Measurements from ENCODE around the gene SLC9A1.

The SLC9A1 gene

DNA sequence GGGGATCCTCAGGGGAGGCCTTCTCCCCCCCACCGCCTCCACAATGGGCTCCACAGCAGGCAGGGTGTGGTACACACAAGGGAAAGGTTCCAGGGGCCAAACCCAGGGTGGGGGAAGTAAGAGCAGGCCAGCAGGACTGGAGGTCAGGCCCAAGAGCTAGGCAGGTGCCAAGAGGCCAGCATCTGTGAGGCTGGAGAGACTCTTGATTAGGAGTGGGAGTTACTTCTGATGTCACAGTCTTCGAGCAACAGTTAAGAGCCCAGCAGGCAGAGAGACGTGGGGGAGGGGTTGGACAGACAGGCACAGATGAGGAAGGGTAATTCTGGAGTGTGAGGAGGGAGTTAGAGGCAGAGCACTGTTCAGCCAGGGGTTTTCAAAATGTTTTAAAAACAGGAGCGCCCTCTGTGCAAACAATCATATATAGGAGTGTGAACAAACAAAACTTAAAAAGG, 55.8 kb downstream of the SLC9A1 start (continued):
- TF ChIP-seq ZNF391 (tag by site-specific recombination; IDR thresholded peaks at IDR 0.05; ENCODE audit: borderline replicate concordance, low read depth) (no peak), ZNF423 (tag by site-specific recombination; IDR thresholded peaks at IDR 0.05) (no peak), OVOL3 (tag by site-specific recombination; IDR thresholded peaks at IDR 0.05) (no peak), ZNF311 (tag by site-specific recombination; IDR thresholded peaks at IDR 0.05; ENCODE audit: borderline replicate concordance) (no peak), WT1 (tag by site-specific recombination; IDR thresholded peaks at IDR 0.05) (peak; percentile 29; the same call in 1 of the 2 replicates), ZNF157 (tag by site-specific recombination; IDR thresholded peaks at IDR 0.05) (no peak), ZNF610 (tag by site-specific recombination; IDR thresholded peaks at IDR 0.05; ENCODE audit: borderline replicate concordance) (no peak), SP7 (tag by site-specific recombination; IDR thresholded peaks at IDR 0.05) (peak; percentile 45; the same call in 1 of the 2 replicates), SETDB1 (IDR thresholded peaks at IDR 0.05; ENCODE audit: insufficient read length, low read length) (no peak), MEIS1 (CRISPR knock-in tag; IDR thresholded peaks at IDR 0.05; ENCODE audit: borderline replicate concordance) (no peak), ZBTB20 (tag by site-specific recombination; IDR thresholded peaks at IDR 0.05) (0 out of 2 replicates have a peak, but pooled peaks have one; percentile 23), KLF16 (tag by site-specific recombination; IDR thresholded peaks at IDR 0.05) (no peak), ZNF629 (tag by site-specific recombination; IDR thresholded peaks at IDR 0.05) (peak; percentile 93), ZNF16 (tag by site-specific recombination; IDR thresholded peaks at IDR 0.05; ENCODE audit: low read depth) (no peak), ZNF777 (tag by site-specific recombination; IDR thresholded peaks at IDR 0.05; ENCODE audit: borderline replicate concordance) (no peak), ZNF221 (tag by site-specific recombination; IDR thresholded peaks at IDR 0.05; ENCODE audit: borderline replicate concordance) (no peak), ZIC2 (tag by site-specific recombination; IDR thresholded peaks at IDR 0.05) (peak; percentile 86), MZF1 (tag by site-specific recombination; IDR thresholded peaks at IDR 0.05; ENCODE audit: borderline replicate concordance) (no peak), ZBTB8A (tag by site-specific recombination; IDR thresholded peaks at IDR 0.05) (peak; percentile 47; the same call in 1 of the 2 replicates)
- TF ChIP-seq, protein P1, sequence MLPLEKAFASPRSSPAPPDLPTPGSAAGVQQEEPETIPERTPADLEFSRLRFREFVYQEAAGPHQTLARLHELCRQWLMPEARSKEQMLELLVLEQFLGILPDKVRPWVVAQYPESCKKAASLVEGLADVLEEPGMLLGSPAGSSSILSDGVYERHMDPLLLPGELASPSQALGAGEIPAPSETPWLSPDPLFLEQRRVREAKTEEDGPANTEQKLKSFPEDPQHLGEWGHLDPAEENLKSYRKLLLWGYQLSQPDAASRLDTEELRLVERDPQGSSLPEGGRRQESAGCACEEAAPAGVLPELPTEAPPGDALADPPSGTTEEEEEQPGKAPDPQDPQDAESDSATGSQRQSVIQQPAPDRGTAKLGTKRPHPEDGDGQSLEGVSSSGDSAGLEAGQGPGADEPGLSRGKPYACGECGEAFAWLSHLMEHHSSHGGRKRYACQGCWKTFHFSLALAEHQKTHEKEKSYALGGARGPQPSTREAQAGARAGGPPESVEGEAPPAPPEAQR (tag by site-specific recombination; IDR thresholded peaks at IDR 0.05) = no peak
- TF ChIP-seq, protein P2, sequence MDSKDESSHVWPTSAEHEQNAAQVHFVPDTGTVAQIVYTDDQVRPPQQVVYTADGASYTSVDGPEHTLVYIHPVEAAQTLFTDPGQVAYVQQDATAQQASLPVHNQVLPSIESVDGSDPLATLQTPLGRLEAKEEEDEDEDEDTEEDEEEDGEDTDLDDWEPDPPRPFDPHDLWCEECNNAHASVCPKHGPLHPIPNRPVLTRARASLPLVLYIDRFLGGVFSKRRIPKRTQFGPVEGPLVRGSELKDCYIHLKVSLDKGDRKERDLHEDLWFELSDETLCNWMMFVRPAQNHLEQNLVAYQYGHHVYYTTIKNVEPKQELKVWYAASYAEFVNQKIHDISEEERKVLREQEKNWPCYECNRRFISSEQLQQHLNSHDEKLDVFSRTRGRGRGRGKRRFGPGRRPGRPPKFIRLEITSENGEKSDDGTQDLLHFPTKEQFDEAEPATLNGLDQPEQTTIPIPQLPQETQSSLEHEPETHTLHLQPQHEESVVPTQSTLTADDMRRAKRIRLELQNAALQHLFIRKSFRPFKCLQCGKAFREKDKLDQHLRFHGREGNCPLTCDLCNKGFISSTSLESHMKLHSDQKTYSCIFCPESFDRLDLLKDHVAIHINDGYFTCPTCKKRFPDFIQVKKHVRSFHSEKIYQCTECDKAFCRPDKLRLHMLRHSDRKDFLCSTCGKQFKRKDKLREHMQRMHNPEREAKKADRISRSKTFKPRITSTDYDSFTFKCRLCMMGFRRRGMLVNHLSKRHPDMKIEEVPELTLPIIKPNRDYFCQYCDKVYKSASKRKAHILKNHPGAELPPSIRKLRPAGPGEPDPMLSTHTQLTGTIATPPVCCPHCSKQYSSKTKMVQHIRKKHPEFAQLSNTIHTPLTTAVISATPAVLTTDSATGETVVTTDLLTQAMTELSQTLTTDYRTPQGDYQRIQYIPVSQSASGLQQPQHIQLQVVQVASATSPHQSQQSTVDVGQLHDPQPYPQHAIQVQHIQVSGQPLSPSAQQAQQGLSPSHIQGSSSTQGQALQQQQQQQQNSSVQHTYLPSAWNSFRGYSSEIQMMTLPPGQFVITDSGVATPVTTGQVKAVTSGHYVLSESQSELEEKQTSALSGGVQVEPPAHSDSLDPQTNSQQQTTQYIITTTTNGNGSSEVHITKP (tag by site-specific recombination; IDR thresholded peaks at IDR 0.05) = peak; percentile 94
- TF ChIP-seq, protein P3, sequence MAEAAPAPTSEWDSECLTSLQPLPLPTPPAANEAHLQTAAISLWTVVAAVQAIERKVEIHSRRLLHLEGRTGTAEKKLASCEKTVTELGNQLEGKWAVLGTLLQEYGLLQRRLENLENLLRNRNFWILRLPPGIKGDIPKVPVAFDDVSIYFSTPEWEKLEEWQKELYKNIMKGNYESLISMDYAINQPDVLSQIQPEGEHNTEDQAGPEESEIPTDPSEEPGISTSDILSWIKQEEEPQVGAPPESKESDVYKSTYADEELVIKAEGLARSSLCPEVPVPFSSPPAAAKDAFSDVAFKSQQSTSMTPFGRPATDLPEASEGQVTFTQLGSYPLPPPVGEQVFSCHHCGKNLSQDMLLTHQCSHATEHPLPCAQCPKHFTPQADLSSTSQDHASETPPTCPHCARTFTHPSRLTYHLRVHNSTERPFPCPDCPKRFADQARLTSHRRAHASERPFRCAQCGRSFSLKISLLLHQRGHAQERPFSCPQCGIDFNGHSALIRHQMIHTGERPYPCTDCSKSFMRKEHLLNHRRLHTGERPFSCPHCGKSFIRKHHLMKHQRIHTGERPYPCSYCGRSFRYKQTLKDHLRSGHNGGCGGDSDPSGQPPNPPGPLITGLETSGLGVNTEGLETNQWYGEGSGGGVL (tag by site-specific recombination; IDR thresholded peaks at IDR 0.05) = peak; percentile 53
- TF ChIP-seq, protein P4, sequence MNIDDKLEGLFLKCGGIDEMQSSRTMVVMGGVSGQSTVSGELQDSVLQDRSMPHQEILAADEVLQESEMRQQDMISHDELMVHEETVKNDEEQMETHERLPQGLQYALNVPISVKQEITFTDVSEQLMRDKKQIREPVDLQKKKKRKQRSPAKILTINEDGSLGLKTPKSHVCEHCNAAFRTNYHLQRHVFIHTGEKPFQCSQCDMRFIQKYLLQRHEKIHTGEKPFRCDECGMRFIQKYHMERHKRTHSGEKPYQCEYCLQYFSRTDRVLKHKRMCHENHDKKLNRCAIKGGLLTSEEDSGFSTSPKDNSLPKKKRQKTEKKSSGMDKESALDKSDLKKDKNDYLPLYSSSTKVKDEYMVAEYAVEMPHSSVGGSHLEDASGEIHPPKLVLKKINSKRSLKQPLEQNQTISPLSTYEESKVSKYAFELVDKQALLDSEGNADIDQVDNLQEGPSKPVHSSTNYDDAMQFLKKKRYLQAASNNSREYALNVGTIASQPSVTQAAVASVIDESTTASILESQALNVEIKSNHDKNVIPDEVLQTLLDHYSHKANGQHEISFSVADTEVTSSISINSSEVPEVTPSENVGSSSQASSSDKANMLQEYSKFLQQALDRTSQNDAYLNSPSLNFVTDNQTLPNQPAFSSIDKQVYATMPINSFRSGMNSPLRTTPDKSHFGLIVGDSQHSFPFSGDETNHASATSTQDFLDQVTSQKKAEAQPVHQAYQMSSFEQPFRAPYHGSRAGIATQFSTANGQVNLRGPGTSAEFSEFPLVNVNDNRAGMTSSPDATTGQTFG (tag by site-specific recombination; IDR thresholded peaks at IDR 0.05; ENCODE audit: borderline replicate concordance) = no peak
- TF ChIP-seq, protein P5, sequence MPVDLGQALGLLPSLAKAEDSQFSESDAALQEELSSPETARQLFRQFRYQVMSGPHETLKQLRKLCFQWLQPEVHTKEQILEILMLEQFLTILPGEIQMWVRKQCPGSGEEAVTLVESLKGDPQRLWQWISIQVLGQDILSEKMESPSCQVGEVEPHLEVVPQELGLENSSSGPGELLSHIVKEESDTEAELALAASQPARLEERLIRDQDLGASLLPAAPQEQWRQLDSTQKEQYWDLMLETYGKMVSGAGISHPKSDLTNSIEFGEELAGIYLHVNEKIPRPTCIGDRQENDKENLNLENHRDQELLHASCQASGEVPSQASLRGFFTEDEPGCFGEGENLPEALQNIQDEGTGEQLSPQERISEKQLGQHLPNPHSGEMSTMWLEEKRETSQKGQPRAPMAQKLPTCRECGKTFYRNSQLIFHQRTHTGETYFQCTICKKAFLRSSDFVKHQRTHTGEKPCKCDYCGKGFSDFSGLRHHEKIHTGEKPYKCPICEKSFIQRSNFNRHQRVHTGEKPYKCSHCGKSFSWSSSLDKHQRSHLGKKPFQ (tag by site-specific recombination; IDR thresholded peaks at IDR 0.05) = peak; percentile 48; the same call in 1 of the 2 replicates
- TF ChIP-seq, protein P6, sequence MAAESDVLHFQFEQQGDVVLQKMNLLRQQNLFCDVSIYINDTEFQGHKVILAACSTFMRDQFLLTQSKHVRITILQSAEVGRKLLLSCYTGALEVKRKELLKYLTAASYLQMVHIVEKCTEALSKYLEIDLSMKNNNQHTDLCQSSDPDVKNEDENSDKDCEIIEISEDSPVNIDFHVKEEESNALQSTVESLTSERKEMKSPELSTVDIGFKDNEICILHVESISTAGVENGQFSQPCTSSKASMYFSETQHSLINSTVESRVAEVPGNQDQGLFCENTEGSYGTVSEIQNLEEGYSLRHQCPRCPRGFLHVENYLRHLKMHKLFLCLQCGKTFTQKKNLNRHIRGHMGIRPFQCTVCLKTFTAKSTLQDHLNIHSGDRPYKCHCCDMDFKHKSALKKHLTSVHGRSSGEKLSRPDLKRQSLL (tag by site-specific recombination; IDR thresholded peaks at IDR 0.05) = peak; percentile 57; the same call in 1 of the 2 replicates
- TF ChIP-seq, protein P7, sequence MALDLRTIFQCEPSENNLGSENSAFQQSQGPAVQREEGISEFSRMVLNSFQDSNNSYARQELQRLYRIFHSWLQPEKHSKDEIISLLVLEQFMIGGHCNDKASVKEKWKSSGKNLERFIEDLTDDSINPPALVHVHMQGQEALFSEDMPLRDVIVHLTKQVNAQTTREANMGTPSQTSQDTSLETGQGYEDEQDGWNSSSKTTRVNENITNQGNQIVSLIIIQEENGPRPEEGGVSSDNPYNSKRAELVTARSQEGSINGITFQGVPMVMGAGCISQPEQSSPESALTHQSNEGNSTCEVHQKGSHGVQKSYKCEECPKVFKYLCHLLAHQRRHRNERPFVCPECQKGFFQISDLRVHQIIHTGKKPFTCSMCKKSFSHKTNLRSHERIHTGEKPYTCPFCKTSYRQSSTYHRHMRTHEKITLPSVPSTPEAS (tag by site-specific recombination; IDR thresholded peaks at IDR 0.05) = no peak

Measured in HEK293 (cell line).